HepG2 (cell line): ENCODE measurements around the gene LRRC45. TPM values are rescaled to one million over a fixed set of nuclear protein-coding genes. Genes with fewer than 3 reads are reported as not detected.

Experiments
- DBP ChIP-seq: sonication (generic); formaldehyde crosslinking; IDR thresholded peaks from 2 replicates; pipeline ENCODE4 v1.4.0; 2020; ENCODE audit warnings: missing genetic modification reagents; ENCODE audit errors: not compliant biosample characterization
- NR0B2 ChIP-seq: sonication (generic); formaldehyde crosslinking; IDR thresholded peaks from 2 replicates; pipeline ENCODE4 v1.4.0; 2020; ENCODE audit warnings: mild to moderate bottlenecking, missing genetic modification reagents
- ZNF207 ChIP-seq: fragments of 450-650 bp; IDR thresholded peaks from 2 replicates; pipeline ENCODE4 v1.6.1; 2016; ENCODE audit warnings: antibody characterized with exemption, borderline replicate concordance
- ZNF501 ChIP-seq: sonication (generic); formaldehyde crosslinking; IDR thresholded peaks from 2 replicates; pipeline ENCODE4 v1.5.1; 2020; ENCODE audit warnings: mild to moderate bottlenecking, moderate library complexity, missing genetic modification reagents
- polyA plus RNA-seq, 8 experiments: library from polyadenylated mRNA; depleted of rRNA in 3 of 8; stranded (reverse) in 7 of 8; unstranded in 1 of 8; fragments of >200 nt; fragmentation: Illumina TruSeq in 4 of 8; extraction: Trizol in 4 of 8; gene quantifications; 2 replicates each; pipeline versions ENCODE4 v1.2.1 to v1.2.3, GENCODE V29; 2011 to 2016; ENCODE audit warnings: low read depth in 4 of 8, missing spikeins in 1 of 8, mixed read lengths in 1 of 8; ENCODE audit not compliant: insufficient read depth in 1 of 8
- total RNA-seq, 5 experiments: library from RNA; depleted of rRNA; stranded (reverse); fragments of >200 nt; fragmentation: Illumina TruSeq; extraction: Trizol; gene quantifications; 2 replicates each; pipeline ENCODE4 v1.2.3, GENCODE V29; 2016; ENCODE audit warnings: low read depth in 1 of 5
- TF ChIP-seq, protein P1 (sequence below): sonication (generic); formaldehyde crosslinking; IDR thresholded peaks from 2 replicates; pipeline ENCODE4 v1.4.0; 2020; ENCODE audit warnings: missing genetic modification reagents, borderline replicate concordance

Gene LRRC45
- total and polyA plus RNA-seq, 2 of the 13 experiments (the other 11 are each of a cell fraction or from before 2014, with no cell fraction given) = 11.6 to 48.1 TPM

DNA sequence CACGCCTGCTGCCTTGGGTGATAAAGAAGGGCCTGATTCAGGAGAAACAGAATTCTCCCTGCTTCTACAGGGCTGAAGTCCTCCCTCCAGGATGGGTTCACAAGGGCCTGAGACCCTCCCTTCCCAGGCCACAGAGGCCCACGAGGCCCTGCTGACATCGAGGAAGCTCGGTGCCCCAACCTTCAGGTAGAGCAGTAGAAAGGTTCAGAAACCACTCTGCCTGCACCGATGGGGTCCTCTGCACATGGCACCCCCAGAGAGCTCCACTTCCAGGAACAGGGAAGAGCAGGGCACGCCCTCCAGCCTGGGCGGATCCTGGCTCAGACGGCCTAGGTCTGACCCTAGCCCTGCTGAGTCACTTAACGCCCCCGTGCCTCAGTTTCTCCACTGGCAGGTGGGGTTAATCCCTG, 1.2 kb upstream of the LRRC45 start (continued):
- TF ChIP-seq, protein P1, sequence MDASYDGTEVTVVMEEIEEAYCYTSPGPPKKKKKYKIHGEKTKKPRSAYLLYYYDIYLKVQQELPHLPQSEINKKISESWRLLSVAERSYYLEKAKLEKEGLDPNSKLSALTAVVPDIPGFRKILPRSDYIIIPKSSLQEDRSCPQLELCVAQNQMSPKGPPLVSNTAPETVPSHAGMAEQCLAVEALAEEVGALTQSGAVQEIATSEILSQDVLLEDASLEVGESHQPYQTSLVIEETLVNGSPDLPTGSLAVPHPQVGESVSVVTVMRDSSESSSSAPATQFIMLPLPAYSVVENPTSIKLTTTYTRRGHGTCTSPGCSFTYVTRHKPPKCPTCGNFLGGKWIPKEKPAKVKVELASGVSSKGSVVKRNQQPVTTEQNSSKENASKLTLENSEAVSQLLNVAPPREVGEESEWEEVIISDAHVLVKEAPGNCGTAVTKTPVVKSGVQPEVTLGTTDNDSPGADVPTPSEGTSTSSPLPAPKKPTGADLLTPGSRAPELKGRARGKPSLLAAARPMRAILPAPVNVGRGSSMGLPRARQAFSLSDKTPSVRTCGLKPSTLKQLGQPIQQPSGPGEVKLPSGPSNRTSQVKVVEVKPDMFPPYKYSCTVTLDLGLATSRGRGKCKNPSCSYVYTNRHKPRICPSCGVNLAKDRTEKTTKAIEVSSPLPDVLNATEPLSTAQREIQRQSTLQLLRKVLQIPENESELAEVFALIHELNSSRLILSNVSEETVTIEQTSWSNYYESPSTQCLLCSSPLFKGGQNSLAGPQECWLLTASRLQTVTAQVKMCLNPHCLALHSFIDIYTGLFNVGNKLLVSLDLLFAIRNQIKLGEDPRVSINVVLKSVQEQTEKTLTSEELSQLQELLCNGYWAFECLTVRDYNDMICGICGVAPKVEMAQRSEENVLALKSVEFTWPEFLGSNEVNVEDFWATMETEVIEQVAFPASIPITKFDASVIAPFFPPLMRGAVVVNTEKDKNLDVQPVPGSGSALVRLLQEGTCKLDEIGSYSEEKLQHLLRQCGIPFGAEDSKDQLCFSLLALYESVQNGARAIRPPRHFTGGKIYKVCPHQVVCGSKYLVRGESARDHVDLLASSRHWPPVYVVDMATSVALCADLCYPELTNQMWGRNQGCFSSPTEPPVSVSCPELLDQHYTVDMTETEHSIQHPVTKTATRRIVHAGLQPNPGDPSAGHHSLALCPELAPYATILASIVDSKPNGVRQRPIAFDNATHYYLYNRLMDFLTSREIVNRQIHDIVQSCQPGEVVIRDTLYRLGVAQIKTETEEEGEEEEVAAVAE = no peak
- no peak for TF ChIP-seq DBP (CRISPR knock-in tag)
- peak; percentile 37; the same call in 1 of the 2 replicates for TF ChIP-seq NR0B2 (CRISPR knock-in tag)
- TF ChIP-seq ZNF501 = no peak
- no peak for TF ChIP-seq ZNF207
- TF ChIP-seq, all 625 proteins: peak for 44
